NCI-H1105 (cell line): Measurements from ENCODE around the gene ZSWIM6.
"Not testable (repeated sequence)": the region's sequence is repeated elsewhere in the genome, so short reads cannot be mapped to it uniquely, and the experiment has no call there.

ENCODE experiments used
- DNase-seq: peaks from one replicate; lab custom pipeline; 2025; lab: John Stamatoyannopoulos, UW

Gene ZSWIM6

GRCh38 chr5:61363401-61364114 lies 31.5 kb downstream of the ZSWIM6 start:
- no peak for DNase-seq

- no peak for DNase-seq
Measured at GRCh38 chr5:61366497-61367240, 34.6 kb downstream of the ZSWIM6 start.

- no peak for DNase-seq
Measured at GRCh38 chr5:61370506-61370905, 38.4 kb downstream of the ZSWIM6 start.

GRCh38 chr5:61371474-61371873 lies 39.4 kb downstream of the ZSWIM6 start:
- no peak for DNase-seq

- no peak for DNase-seq
Measured at GRCh38 chr5:61379677-61380076, 47.6 kb downstream of the ZSWIM6 start.

GRCh38 chr5:61381968-61382367 lies 49.9 kb downstream of the ZSWIM6 start:
- no peak for DNase-seq

- no peak for DNase-seq
Measured at GRCh38 chr5:61385627-61386026, 53.6 kb downstream of the ZSWIM6 start.

GRCh38 chr5:61386045-61386800 lies 54.2 kb downstream of the ZSWIM6 start:
- DNase-seq: peak; percentile 18

- no peak for DNase-seq
Measured at GRCh38 chr5:61389609-61390008, 57.6 kb downstream of the ZSWIM6 start.

- no peak for DNase-seq
Measured at GRCh38 chr5:61394078-61394704, 62.1 kb downstream of the ZSWIM6 start.

- no peak for DNase-seq
Measured at GRCh38 chr5:61394793-61395192, 62.7 kb downstream of the ZSWIM6 start.

- DNase-seq: no peak
Measured at GRCh38 chr5:61397238-61397637, 65.2 kb downstream of the ZSWIM6 start.

GRCh38 chr5:61397937-61398336 lies 65.9 kb downstream of the ZSWIM6 start:
- DNase-seq: no peak

- DNase-seq: no peak
Measured at GRCh38 chr5:61398440-61398839, 66.4 kb downstream of the ZSWIM6 start.

- DNase-seq: no peak
Measured at GRCh38 chr5:61399679-61400078, 67.6 kb downstream of the ZSWIM6 start.

GRCh38 chr5:61401726-61402125 lies 69.7 kb downstream of the ZSWIM6 start:
- no peak for DNase-seq

GRCh38 chr5:61402244-61402823 lies 70.3 kb downstream of the ZSWIM6 start:
- no peak for DNase-seq

GRCh38 chr5:61402970-61403900 lies 71.2 kb downstream of the ZSWIM6 start:
- DNase-seq: no peak

GRCh38 chr5:61405511-61406295 lies 73.6 kb downstream of the ZSWIM6 start:
- DNase-seq: no peak

GRCh38 chr5:61406497-61406896 lies 74.4 kb downstream of the ZSWIM6 start:
- not testable (repeated sequence) for DNase-seq
